Measurements from ENCODE around the gene NDUFB7. TPM values are rescaled to one million over a fixed set of nuclear protein-coding genes. Genes with fewer than 3 reads are reported as not detected.
A peak's percentile ranks its signal among the peaks of the same experiment; 100 is the strongest.
"Not testable (repeated sequence)": the region's sequence is repeated elsewhere in the genome, so short reads cannot be mapped to it uniquely, and the experiment has no call there.

NDUFB7 gene
- polyA plus RNA-seq, 1 donor (not counting 4 experiments of a cell fraction or from before 2014, with no cell fraction given): 146 TPM

DNA sequence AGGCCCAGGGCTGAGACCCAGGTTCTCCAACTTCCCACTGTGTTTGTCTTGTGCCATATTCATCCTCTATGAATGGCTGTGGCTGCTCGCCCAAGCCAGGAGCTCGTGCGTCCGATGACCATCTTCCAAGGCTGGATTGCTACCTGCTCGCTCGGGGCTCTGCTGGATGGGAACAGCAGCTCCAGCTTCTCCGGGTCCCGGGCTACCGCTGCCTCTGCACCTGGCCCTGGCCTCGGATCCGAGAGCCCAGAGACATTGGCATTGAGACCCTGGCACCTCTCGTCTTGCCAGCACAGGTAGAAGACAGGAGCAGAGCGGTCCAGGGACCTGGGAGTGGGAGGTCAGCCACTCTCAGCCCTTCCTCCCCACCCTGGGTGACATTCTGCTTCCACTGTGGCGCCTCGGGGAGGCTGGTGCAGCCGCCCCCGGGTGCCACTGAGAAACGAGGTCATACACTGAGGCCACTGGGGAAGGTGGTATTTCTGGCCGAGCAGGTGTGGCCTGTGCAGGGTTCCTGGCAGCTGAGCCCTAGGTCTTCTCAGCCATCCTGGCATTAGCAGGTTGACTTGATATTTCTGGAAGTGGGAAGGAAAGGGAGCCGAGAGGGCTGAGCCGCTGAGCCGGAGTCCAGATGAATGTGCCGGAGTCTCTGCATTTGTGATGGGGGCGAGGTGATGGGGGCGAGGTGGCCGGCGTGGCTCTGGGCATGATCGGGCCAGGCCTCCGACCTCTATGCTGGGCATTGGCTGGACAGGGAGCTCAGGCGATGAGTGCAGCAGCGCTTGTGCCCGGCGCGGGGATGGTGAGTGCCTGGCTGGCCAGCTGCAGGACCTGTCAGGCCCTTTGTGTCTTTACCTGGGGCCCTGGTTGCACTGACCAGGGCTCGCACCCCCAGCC lies 18.6 kb downstream of the NDUFB7 start:
- H3K4me1 ChIP-seq (ENCODE audit: control insufficient read depth, extremely low read depth, insufficient read depth, low read length): peaks cover 55% of the 10 kb centered on the region
- H3K4me3 ChIP-seq (ENCODE audit: control insufficient read depth in 2 of 3, extremely low read depth in 1 of 3, insufficient read depth in 2 of 3, low read depth in 1 of 3, low read length in 3 of 3): no peak overlapping the region
- no peak overlapping the region for H2AFZ ChIP-seq (ENCODE audit: control insufficient read depth, low read length)
- peak overlapping the region; percentile 42 for H3K9ac ChIP-seq (ENCODE audit: control insufficient read depth, extremely low read depth, insufficient read depth, low read length)
- FAIRE-seq: no peak
- no peaks in the 10 kb centered on the region for H3K27me3 ChIP-seq (ENCODE audit: control insufficient read depth, extremely low read depth, insufficient read depth, low read length)
- peaks cover 36% of the 10 kb centered on the region for H3K79me2 ChIP-seq (ENCODE audit: control insufficient read depth, insufficient read depth, low read length)
- no peak for TF ChIP-seq EZH2 (IDR thresholded peaks at IDR 0.05; ENCODE audit: low read length)
- TF ChIP-seq, protein P1, sequence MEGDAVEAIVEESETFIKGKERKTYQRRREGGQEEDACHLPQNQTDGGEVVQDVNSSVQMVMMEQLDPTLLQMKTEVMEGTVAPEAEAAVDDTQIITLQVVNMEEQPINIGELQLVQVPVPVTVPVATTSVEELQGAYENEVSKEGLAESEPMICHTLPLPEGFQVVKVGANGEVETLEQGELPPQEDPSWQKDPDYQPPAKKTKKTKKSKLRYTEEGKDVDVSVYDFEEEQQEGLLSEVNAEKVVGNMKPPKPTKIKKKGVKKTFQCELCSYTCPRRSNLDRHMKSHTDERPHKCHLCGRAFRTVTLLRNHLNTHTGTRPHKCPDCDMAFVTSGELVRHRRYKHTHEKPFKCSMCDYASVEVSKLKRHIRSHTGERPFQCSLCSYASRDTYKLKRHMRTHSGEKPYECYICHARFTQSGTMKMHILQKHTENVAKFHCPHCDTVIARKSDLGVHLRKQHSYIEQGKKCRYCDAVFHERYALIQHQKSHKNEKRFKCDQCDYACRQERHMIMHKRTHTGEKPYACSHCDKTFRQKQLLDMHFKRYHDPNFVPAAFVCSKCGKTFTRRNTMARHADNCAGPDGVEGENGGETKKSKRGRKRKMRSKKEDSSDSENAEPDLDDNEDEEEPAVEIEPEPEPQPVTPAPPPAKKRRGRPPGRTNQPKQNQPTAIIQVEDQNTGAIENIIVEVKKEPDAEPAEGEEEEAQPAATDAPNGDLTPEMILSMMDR (optimal IDR thresholded peaks at IDR 0.05 in 1 of 3, IDR thresholded peaks at IDR 0.05 in 1 of 3, conservative IDR thresholded peaks at IDR 0.05 in 1 of 3; ENCODE audit: extremely low read depth in 1 of 3, insufficient read depth in 2 of 3, low read length in 3 of 3): no peak
- DNase-seq (ENCODE audit: low read depth, low spot score): no peak
- no peaks in the 10 kb centered on the region for H3K9me1 ChIP-seq (ENCODE audit: control insufficient read depth, extremely low read depth, insufficient read depth, low read length)
- peaks cover 8% of the 10 kb centered on the region for H4K20me1 ChIP-seq (ENCODE audit: control insufficient read depth, extremely low read depth, insufficient read depth, low read length)
- H3K4me2 ChIP-seq (ENCODE audit: control insufficient read depth, extremely low read depth, insufficient read depth, low read depth, low read length): no peak overlapping the region
- H3K9me3 ChIP-seq (ENCODE audit: control insufficient read depth, low read depth, low read length): no peaks in the 10 kb centered on the region
- peaks cover 0 to 13% of the 10 kb centered on the region in 2 experiments for H3K36me3 ChIP-seq (ENCODE audit: control insufficient read depth in 2 of 2, extremely low read depth in 1 of 2, insufficient read depth in 2 of 2, low read length in 2 of 2)
- dilution Hi-C loops (cut with MboI; ENCODE audit: extremely low pct_ligation_motif_present, low sequenced_read_pairs): no loop called here
- peak overlapping the region; percentile 33 for H3K27ac ChIP-seq (ENCODE audit: control insufficient read depth, insufficient read depth, low read length)

DNA sequence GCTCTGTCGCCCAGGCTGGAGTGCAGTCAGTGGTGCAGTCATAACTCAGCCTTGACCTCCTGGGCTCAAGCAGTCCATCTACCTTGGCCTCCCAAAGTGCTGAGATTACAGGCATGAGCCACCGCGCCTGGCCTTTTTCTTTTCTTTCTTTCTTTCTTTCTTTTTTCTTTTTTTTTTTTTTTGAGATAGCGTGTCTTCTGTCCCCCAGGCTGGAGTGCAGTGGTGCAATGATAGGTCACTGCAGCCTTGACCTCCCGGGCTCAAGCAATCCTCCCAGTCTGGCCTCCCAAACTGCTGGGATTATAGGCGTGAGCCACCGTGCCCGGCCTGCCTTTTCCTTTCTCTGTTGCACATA lies 19.9 kb downstream of the NDUFB7 start:
- H3K9ac ChIP-seq (ENCODE audit: control insufficient read depth, extremely low read depth, insufficient read depth, low read length); H3K9me1 ChIP-seq (ENCODE audit: control insufficient read depth, extremely low read depth, insufficient read depth, low read length); H3K27ac ChIP-seq (ENCODE audit: control insufficient read depth, insufficient read depth, low read length); dilution Hi-C loops (cut with MboI; ENCODE audit: extremely low pct_ligation_motif_present, low sequenced_read_pairs); FAIRE-seq; H3K27me3 ChIP-seq (ENCODE audit: control insufficient read depth, extremely low read depth, insufficient read depth, low read length); DNase-seq (ENCODE audit: low read depth, low spot score); H3K4me2 ChIP-seq (ENCODE audit: control insufficient read depth, extremely low read depth, insufficient read depth, low read depth, low read length); H3K4me3 ChIP-seq (ENCODE audit: control insufficient read depth in 2 of 3, extremely low read depth in 1 of 3, insufficient read depth in 2 of 3, low read depth in 1 of 3, low read length in 3 of 3); H3K9me3 ChIP-seq (ENCODE audit: control insufficient read depth, low read depth, low read length); H4K20me1 ChIP-seq (ENCODE audit: control insufficient read depth, extremely low read depth, insufficient read depth, low read length); H2AFZ ChIP-seq (ENCODE audit: control insufficient read depth, low read length): not testable (repeated sequence)
- Histone ChIP-seq H3K4me1 (ENCODE audit: control insufficient read depth, extremely low read depth, insufficient read depth, low read length) (peaks cover 53% of the 10 kb centered on the region), H3K79me2 (ENCODE audit: control insufficient read depth, insufficient read depth, low read length) (peaks cover 35% of the 10 kb centered on the region), H3K36me3 (ENCODE audit: control insufficient read depth in 2 of 2, extremely low read depth in 1 of 2, insufficient read depth in 2 of 2, low read length in 2 of 2) (peaks cover 0 to 13% of the 10 kb centered on the region in 2 experiments)

Data from keratinocyte (primary cell).